SH-SY5Y (cell line): Measurements from ENCODE around the gene PHEX.

Experiments used
- GATA2 ChIP-seq: IDR thresholded peaks from 2 replicates; pipeline ENCODE4 v1.6.1; 2011; ENCODE audit warnings: mild to moderate bottlenecking, low read depth, low read length
- GATA3 ChIP-seq: IDR thresholded peaks from 2 replicates; pipeline ENCODE4 v1.6.1; 2011; ENCODE audit warnings: low read depth, mild to moderate bottlenecking, low read length, moderate library complexity

- no peak for TF ChIP-seq GATA3
- no peak for TF ChIP-seq GATA2
Measured at GRCh38 chrX:22165732-22166457, 133.8 kb downstream of the PHEX start.
